Measurements from ENCODE around the gene RGMA.

DNA sequence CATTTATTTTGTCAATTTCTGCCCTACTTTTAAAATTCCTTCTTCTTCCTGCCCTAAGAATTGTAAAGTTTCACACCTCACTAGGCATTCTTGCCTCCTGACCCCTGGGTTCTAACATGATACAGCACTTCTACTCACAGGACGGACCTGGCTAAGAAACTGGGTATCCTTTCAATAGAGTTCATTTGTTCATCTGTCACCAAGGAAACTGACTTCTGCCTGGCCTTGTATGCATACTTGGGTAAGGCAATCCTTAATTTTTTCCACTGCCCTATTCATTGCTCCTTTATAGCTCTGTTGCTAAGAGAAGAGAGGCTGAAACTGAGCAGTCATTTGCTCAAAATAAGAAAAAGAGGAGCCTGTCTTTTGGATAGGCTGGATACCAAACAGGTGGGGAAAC is 3.3 kb downstream of the RGMA start:
- TF ChIP-seq, protein P1, sequence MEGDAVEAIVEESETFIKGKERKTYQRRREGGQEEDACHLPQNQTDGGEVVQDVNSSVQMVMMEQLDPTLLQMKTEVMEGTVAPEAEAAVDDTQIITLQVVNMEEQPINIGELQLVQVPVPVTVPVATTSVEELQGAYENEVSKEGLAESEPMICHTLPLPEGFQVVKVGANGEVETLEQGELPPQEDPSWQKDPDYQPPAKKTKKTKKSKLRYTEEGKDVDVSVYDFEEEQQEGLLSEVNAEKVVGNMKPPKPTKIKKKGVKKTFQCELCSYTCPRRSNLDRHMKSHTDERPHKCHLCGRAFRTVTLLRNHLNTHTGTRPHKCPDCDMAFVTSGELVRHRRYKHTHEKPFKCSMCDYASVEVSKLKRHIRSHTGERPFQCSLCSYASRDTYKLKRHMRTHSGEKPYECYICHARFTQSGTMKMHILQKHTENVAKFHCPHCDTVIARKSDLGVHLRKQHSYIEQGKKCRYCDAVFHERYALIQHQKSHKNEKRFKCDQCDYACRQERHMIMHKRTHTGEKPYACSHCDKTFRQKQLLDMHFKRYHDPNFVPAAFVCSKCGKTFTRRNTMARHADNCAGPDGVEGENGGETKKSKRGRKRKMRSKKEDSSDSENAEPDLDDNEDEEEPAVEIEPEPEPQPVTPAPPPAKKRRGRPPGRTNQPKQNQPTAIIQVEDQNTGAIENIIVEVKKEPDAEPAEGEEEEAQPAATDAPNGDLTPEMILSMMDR (IDR thresholded peaks at IDR 0.05; ENCODE audit: insufficient read depth, low read depth, low read length): no peak
- TF ChIP-seq EZH2 (IDR thresholded peaks at IDR 0.05; ENCODE audit: insufficient read depth, low read length): no peak
